Stimulated activated CD8-positive, alpha-beta memory T cell treated with anti-CD3 and anti-CD28 coated beads, Interleukin-12 subunit alpha, Interleukin-12 subunit beta, amount 100 ng/mL, for 4 hours (primary cell): ENCODE measurements around the gene ALX4.

Source experiments
- DNase-seq: peaks from one replicate; pipeline ENCODE4 v3.0.0-alpha.2; 2020; ENCODE audit warnings: low read depth

ALX4 gene

DNA sequence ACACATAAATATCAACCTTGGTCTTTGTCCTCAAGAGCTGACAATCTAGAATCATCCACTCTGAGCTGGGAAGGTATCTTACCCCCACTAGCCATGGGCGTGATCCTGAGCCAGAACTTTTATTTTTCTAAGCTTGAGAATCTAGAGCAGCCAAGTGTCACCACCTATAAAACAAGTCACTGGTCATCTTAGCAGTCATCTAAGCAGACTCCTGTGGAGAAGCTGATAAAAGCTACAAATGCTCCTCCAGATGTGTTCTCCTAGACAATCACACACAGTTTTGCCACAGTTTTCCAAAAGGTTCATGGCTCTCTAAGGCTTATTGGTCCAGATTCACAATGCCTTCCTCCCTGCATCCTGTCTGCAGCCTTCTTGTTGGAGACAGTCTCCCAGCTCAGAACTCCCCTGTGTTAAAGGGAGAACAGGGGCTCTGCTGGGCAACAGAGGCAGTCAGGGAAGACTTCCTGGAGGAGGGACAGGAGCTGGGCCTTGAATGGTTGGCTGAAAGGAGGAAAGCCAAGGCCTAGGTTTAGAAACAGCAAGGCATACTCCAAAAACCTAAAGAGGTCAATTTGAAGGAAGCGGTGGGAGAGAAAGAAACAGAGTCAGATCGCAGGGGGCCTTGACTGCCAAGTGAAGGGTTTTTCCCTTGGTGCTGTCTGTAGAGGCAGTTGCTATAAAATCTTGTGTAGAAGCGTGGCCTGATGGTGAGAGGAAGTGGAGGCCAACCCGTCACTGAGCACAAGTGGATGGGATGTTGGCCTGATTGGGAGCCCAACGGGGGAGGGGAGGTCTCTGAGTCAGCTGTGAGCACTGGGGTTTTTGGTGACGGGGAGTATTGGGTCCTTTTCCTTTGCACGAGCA, 42.0 kb downstream of the ALX4 start:
- no peak for DNase-seq

DNA sequence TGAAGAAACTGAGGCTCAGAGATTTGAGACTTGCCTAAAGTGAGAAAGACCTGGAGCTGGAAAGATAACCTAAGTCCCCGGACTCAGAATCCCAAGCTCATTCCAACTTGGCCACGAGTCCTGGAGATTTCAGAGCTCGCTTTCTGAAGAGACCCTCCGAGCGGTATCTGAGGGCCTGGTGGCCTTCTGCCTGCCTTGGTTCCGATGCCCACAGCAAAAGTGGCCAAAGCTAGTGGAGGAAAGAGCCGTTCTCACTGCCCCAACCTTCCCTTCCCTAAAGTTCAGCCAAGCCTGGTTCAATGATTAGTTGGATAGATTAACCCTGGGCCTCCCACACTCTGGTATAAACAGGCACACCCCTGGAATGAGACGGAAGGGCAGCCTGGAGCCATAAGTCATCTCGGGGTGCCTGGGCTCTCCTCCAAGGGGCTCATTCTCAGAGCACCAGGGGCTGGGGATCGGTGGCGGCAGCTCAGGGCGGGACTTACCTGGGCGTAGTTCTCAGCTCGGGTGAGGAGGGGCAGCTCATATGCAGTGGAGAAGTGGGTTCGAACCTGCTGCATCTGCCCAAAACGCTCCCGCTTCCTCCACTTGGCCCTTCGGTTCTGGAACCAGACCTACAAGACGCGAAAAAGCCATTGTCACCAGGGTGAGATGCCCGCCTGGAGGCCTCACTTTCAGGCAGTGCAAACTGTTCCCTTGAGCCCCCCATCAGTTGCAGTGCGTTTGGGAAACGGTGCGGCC, 42.8 kb downstream of the ALX4 start:
- no peak for DNase-seq

DNA sequence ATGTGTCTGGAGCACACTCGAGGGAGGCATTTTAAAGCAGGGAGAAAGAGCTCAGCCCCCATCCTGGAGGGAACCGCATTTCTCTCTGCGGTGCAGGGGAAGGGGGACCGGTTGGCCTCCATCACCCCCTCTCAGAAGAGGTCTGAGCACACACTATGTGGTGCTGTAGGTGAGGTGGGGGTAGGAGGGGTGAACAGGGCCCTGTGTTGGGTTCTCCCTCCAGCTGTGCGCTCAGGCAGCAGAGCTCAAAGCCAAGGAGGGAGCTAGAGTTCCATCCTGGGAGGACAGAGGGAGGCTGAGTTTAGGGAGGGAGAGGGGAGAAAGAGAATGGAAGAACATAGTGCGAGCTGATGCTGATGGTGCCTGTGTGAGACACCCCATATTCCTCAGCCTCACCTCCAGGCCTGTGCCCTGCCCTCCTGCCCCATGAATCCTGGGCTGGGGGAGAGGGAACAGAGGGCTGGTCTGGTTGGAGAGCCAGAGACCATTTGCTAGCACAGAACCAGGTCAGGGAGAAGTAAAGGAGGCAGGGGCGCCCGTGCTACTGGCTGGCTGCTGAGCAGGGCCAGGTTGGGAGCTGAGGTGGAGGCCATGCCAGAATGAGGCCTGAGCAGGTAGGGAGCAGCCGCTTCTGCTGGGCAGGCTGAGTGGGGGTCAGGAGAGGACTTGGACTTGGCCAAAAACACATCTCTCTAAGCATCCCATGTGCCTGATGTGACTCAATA, 43.7 kb downstream of the ALX4 start:
- no peak for DNase-seq

DNA sequence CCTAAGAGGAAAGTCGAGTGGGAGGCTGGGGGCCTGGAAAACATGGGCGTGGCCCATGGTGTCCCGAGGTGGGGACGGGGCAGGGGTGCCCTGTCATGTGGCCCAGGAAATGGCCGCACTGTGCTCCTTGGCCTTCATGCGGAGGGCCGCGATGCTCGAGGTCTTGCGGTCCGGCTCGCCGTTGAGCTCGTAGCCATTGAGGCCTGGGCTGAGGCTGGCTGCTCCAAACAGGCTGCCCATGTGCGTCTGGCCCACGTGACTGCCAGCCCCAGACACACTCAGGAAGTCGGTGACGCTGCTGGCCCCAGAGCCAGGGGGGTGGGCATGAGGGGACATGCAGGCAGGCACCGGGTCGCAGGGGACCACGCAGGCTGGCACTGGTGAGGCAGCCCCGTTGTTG, 45.2 kb downstream of the ALX4 start:
- no peak for DNase-seq

DNA sequence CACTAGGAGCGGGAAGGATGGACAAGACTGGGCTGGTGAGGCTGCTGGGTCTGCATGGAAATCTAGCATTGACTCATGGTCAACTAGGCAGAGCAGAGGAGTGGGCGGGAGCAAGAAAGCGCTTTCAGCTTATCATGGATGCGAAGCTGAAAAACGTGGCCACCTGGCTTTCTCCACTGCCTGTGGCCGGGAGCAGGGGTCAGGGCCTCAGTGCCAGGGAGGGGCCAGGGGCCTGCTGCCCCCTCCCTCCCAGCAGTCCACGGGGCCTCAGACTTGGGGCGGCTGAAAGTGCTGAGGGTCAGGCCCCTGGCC, 45.5 kb downstream of the ALX4 start:
- DNase-seq, result no peak

DNA sequence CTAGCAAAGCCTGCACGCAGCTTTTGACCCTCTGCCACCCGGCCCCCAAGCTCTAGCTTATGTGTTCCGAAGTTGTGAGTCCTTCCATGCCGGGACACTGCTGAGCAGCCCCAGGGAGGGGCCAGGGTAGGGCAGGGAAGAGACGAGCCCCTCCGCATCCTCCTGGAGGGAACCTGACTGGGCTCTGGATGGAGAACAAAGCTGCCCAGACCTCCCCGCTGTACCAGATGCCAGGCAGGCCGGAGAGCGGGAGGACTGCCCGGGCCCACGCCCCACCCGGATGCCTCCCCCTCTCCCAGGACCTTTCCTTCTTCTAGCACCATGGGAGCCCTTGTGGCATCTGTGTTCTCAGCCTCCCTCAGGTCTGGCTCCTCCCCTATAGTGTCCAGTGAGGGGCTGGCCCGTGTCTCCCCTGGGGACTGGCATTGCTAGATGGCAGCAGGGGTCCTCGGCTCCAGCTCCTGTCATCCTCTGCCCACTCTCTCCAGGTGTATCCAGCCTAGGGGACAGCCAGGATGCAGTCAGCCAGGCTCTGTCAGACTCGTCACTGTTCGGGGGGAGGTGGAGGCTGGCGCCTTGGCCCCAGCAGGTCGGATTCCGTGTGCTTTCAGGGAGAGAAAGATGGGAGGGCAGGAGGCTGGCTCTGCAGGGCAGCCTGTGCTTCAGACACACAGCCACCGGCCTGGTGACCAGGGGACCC, 46.1 kb downstream of the ALX4 start:
- no peak for DNase-seq

DNA sequence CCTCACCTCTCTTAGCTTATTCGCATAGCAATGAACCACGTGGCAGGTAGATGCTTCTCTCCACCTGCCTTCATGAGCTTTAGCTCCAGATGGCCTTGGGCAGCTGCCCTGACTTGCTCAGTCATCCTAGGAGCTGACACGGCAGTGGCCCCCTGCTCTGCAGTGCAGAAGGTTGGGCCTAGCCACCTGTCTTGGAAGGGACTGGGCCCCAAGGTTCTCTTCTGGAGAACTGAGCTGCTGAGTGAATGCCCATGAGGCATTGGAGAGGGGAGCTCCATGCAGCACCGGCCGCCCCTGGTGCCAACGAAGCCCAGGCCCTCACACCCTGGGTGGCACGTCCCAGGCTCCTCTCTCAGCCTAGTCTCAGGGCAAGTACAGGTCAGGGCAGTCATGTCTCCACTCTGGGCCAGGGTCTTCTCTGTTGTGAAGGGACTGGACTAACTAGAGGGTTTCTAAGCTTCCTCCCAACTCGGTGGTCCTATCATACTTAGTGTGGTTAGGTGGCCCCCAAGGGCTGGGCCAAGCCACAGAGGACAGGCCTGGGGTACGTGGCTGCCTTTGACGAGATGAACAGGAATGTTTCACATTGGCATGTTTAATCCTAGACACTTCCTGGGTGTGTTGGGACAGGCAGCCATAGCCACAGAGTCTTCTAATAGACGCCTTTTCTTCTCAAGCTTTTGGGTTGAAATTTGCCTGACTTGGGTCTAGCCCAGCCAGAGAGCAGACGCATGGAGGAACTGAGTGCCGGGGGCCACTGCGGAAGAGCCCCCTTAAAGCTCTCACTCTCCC, 47.9 kb downstream of the ALX4 start:
- DNase-seq, result no peak

DNA sequence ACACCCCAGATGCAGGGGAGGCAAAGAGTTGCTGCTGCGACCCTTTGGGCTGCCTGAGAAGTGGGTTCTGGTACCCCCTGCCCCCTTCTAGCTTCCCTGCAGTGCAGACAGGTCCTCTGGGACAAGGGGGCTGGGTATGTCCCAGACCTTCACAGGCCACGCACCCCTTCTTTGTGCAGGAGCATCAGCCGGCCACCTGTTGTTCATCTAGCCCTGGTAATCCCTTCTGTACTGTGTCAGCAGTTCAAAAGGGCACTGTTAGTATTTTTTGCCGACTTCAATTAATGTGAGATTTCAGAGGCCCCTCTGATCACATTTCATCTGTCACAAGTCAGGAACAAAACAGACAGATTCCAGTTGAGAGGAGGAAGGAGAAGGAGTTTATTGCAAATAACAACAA, 49.9 kb downstream of the ALX4 start:
- DNase-seq, result no peak

DNA sequence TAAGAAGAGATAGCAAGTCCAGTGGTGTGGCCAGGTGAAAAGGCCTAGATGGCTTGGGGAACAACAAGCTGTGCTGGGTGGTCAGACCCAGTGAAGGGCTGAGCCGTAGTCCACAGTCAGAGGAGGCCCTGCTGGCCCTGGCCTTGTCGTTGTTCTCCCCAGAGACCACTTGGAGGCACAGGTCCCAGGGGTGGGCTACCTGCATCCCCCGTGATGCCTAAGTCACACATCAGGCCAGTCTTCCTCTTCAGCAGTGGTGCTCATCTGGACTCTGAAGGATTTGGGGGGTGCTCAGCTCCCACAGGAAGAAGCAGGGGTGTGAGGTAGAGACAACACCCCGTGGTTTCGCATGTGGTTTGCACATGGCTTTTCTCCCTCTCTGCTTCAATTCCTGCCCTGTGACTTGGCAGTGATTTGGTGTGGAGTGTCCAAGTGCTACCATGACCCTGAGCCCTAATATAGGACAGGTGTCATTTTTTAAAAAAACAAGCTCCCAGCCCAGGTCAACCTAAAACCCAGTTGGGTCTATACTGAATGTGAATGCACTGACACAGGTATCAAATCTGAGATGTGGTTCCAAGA, 51.0 kb downstream of the ALX4 start:
- DNase-seq, result no peak

DNA sequence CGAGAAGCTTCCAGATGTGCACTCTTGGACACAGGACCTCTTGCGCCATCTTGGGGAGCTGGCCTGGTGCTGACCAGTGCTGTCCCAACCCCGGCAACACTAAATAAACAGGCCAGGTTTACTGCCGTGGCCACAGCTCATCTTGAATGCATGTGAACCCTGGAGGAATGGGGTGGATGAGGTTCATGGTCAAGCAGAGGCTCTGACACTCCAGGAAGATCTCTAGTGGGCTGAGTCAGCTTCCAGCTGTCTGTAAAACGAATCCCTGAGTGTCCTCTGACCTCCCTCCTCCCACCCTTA, 51.8 kb downstream of the ALX4 start:
- no peak for DNase-seq

DNA sequence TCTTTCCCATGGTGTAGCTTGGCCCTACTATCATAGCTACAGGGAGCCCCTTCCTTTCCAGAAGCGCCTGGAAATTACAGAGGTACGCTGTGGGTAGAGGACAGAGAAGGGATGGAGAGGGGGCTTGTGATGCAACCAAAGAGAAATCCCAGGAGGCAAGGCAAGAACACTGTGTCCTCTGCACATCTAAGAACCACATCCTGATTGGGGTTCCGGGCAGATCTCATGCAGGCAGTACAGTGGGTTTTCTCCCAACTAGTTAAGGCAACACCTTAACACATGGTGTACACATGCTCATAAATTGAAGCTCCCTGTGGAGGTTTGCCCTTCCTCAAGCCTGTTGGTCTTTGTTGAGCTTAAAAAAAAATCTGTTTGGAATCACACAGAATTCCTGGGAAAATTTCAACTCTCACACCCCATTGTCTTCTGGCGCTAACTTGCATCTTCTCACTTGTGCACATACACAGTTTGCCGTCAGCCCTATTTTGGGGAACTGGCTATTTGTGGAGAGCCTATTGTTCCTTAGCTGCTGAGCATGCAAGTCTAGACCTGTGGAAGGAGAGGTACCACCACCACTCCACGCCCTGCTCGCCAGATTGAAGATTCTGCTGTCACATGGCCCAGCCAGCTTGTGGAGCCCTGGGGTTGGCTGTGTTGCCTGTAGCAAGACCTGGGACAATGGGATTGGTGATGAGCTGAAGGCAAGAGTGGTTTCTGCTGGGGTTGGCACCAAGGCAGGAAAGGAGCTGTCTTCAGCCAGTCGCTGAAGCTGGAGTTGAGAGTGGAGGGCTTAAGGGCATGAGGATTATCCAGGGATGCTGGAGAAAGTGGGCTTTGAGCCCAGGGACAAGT, 52.4 kb downstream of the ALX4 start:
- no peak for DNase-seq

DNA sequence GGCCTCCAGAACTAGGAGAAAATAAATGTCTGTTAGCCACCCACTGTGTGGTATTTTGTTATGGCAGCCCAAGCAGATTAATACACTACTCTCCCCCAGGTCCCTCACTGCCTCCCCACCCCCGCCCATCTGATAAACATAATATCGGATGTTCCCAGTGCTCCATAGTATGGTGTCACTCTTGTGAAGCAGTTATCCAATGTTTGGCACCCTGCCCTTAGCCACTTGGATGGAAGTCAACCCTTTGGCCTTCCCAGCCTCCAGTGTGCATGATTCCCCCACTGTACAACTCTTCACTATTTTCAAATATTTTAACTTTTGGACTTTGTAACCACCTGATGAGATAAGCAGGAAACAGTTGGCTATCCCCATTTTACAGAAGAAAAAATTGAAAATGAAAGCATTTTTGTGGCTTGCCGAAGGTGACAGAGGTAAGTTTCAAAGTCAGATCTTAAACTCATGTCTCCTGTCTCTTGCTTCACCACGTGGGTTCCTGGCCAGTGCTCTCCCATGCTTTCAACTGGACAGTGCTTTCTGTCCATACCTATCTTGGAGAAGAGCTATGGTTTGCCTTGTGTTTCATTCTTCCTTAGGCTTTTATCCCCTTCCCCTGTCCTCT, 53.2 kb downstream of the ALX4 start:
- DNase-seq, result no peak

DNA sequence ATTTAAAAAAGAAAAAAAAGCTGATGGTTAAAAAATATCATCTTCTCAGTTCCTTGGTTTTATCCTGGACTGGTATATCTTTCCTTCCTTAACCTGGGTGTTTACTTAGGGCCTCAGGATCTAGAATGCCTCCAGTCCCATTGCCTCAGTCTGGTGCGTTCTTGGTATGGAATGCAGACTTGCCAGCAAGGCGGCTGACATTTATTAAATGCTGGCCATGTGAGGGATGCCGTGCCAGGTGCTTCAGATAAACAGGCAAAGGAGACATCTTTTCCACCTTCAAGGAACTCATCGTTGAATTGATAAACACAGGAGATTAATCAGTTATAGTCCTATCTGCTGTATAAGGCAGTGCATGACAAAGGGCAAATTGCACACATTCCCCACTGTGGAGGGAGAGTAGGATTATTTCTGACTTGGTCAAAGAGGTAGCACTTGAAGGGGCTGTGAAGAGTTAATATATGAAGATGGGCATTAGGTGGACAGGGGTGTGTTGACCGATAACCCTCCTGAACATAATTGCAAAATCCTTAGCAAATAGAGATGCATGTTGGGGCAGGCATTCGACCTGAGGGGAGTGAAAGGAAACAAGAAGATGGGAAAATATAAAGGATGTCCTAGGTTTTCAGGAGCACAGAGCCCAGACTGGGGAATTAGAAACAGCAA, 54.4 kb downstream of the ALX4 start:
- DNase-seq, result no peak

DNA sequence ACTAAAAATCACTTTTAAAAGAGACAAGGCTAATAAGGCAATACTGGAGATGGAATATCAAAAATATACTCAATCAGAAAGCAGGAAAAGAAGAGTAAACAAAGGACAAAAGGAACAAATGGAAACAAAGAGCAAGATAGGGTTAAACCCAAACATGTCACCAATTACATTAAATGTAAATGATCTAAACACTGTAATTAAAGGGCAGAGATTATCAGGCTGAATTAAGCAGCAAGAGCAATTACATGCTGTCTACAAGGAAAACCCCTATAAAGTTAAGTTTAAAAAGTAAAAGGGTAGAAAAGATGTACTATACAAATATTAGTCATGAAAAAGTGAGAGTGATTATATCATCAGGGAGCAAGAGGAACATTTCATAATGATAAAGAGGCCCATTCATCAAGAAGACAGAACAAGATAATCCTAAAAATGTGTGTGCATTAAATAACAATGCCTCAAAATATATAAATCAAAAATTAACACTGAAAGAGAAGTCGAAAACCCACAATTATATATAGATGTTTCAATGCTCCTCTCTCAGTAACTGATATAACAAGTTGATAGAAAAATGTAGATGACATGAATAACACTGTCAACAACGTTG, 56.8 kb downstream of the ALX4 start:
- DNase-seq, result no peak

DNA sequence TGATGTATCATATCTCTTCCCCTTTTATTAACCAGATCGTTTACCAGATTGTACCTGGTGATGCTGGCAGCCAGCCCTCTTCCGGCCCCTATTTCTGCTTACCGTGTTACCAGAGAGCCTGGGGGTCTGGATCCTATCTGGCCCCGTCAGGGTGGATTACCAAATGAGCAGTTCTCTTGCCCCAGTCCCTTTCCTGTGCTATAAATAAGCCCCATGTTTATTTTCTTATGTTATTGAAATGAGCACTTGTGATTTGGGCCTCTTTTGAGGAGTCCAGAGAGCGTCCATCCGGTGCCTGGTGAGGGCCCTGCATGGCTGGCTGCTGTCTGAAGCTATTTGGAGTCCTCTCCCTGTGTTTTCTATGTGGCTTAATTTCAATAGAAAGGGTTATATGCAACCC, 59.5 kb downstream of the ALX4 start:
- no peak for DNase-seq

DNA sequence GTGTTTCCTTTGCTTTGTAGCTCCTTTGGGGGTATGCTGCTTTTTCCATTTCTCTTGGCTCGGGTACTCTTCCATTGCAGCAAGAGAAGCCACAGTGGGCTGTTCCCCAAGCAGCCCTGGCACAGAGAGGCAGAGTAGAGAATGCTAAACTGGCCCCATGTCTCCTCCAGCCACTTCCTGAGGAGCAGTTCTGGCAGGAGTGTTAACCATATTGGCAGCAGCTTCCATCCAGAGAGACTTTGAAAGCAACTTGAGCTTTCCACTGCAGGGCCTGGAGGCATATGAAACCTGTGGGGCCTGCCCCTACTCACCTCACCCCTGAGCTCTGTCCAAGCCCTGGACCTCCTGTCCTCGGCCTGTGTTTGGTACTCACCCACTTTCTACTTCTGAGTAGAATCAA, 61.8 kb downstream of the ALX4 start:
- no peak for DNase-seq

DNA sequence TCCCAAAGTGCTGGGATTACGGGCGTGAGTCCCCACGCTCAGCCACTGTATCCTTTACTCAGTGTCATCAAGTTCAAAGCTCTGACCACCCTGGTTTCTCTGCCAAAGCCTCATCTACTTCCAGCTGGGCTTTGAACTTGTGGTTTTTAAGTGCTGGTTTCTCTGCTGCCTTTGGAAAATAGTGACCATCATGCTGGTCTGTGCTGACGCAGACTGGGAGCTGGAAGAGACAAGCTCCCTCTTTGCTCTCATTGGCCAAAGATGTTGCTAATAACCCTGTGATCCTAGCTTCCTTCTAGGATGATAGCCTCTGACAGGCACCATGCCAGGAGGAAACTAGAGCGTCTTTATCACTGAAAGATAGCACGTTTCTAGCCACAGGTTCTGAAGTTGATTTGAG, 62.4 kb downstream of the ALX4 start:
- no peak for DNase-seq

DNA sequence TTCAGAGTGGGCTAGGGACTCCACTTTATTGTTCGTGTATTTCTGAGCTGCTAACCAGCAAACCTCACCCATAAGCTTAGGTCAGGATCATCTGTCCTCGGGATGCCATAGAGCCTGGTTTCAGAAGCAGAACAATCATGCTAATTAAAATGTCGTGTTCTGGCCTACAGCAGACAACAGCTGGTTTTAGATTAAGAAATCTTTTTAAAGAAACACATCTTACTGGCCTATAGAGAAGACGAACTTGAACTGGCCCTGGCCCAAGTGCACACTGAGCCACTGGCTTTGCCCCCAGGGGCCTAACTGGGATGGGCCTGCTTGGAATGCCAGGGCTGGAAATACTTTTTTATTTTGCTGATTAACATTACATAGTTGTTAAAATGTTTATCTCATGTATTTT, 63.2 kb downstream of the ALX4 start:
- no peak for DNase-seq

DNA sequence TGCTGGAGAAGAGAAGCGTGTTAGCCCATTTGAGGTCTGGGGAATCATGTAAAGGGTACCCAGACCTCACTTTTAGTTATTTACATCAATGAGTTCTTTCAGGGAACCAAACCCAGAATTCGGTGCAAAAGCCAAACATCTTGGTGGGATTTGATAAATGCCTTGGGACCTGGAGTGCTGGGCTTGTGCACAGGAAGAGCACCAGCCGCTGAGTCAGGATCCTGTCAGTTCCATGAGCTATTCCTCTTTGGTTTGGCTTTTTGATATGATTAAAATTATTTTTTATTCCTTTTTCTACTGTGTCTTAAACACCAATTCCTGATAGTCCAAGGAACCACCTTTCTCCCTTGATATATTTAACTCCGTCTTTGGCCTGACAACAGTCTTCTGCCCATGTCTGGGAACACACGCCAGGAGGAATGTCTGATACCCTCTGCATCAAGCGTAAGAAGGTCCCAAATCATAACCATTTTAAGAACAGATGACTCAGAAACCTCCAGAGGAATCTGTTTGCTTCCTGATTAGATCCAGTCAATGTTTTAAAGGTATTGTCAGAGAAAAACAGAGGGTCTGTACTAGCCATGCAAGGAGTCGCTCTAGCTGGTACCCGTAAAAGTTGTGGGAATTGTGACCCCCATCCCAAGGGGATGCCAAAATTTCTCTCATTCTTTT, 65.2 kb downstream of the ALX4 start:
- no peak for DNase-seq
